HEK293 (cell line): ENCODE results near the gene SLC34A3.

Source experiments
- ATF2 ChIP-seq: fragments of 450-650 bp; formaldehyde crosslinking; IDR thresholded peaks from 2 replicates; pipeline ENCODE4 v1.5.1; 2016; ENCODE audit warnings: missing biosample characterization, missing genetic modification characterization, low read depth
- CTCF ChIP-seq: fragments of 450-650 bp; formaldehyde crosslinking; IDR thresholded peaks from 2 replicates; pipeline ENCODE4 v1.5.1; 2016; ENCODE audit warnings: missing biosample characterization, missing genetic modification characterization
- MEIS1 ChIP-seq: sonication (generic); formaldehyde crosslinking; IDR thresholded peaks from 2 replicates; pipeline ENCODE4 v1.8.1; 2022; ENCODE audit warnings: missing genetic modification reagents, mild to moderate bottlenecking, borderline replicate concordance
- PRDM4 ChIP-seq: fragments of 450-650 bp; formaldehyde crosslinking; IDR thresholded peaks from 2 replicates; pipeline ENCODE4 v1.5.1; 2017; ENCODE audit warnings: missing biosample characterization, missing genetic modification characterization
- ZBTB6 ChIP-seq: fragments of 450-650 bp; formaldehyde crosslinking; IDR thresholded peaks from 2 replicates; pipeline ENCODE4 v1.5.1; 2017; ENCODE audit warnings: missing biosample characterization, missing genetic modification characterization
- ZBTB7A ChIP-seq: fragments of 450-650 bp; formaldehyde crosslinking; IDR thresholded peaks from 2 replicates; pipeline ENCODE4 v1.5.1; 2016; ENCODE audit warnings: low read depth, missing biosample characterization, missing genetic modification characterization
- ZNF121 ChIP-seq: fragments of 450-650 bp; formaldehyde crosslinking; IDR thresholded peaks from 2 replicates; pipeline ENCODE4 v1.5.1; 2016; ENCODE audit warnings: missing biosample characterization, missing genetic modification characterization
- ZNF24 ChIP-seq: fragments of 450-650 bp; formaldehyde crosslinking; IDR thresholded peaks from 2 replicates; pipeline ENCODE4 v1.5.1; 2016; ENCODE audit warnings: missing biosample characterization, missing genetic modification characterization
- ZNF473 ChIP-seq: fragments of 450-650 bp; formaldehyde crosslinking; IDR thresholded peaks from 2 replicates; pipeline ENCODE4 v1.5.1; 2017; ENCODE audit warnings: missing biosample characterization, missing genetic modification characterization

GRCh38 chr9:137268538-137269201 lies 38.0 kb downstream of the SLC34A3 start:
- TF ChIP-seq ZNF24 (no peak), ZBTB7A (tag by site-specific recombination) (no peak), CTCF (tag by site-specific recombination) (no peak), PRDM4 (no peak), ZNF473 (no peak), ZBTB6 (tag by site-specific recombination) (no peak), ZNF121 (tag by site-specific recombination) (no peak), MEIS1 (no peak), ATF2 (tag by site-specific recombination) (no peak)
